ENCODE results near the gene FOLR1. TPM values are rescaled to one million over a fixed set of nuclear protein-coding genes. Genes with fewer than 3 reads are reported as not detected.

Gene FOLR1
- total RNA-seq, 1 experiment from 2014 or later: 6.1 TPM

Other genes starting within 250 kb of the FOLR1 start
- gene IL18BP, start 193.2 kb upstream of the FOLR1 start, total RNA-seq (2014; rRNA removed; shearing (Covaris generic)): 3.4 and 5.8 TPM in 2 replicates
- gene NUMA1, start 111.6 kb upstream of the FOLR1 start, total RNA-seq (2014; rRNA removed; shearing (Covaris generic)): 214 and 241 TPM in 2 replicates
- 26.4 and 33.5 TPM in 2 replicates for gene LRRC51, start 111.3 kb upstream of the FOLR1 start, total RNA-seq (2014; rRNA removed; shearing (Covaris generic))
- 143 and 161 TPM in 2 replicates for gene LAMTOR1, start 88.8 kb upstream of the FOLR1 start, total RNA-seq (2014; rRNA removed; shearing (Covaris generic))
- 0.08 TPM in 1 of 2 replicates, not detected in the other for gene TOMT, start 86.2 kb upstream of the FOLR1 start, total RNA-seq (2014; rRNA removed; shearing (Covaris generic))
- 81.1 and 85.9 TPM in 2 replicates for gene ANAPC15, start 79.4 kb upstream of the FOLR1 start, total RNA-seq (2014; rRNA removed; shearing (Covaris generic))
- not detected in 2 replicates for gene FOLR3, start 56.4 kb upstream of the FOLR1 start, total RNA-seq (2014; rRNA removed; shearing (Covaris generic))
- not detected in 2 replicates for gene FOLR2, start 24.7 kb downstream of the FOLR1 start, total RNA-seq (2014; rRNA removed; shearing (Covaris generic))
- 97.2 and 133 TPM in 2 replicates for gene INPPL1, start 32.6 kb downstream of the FOLR1 start, total RNA-seq (2014; rRNA removed; shearing (Covaris generic))
- not detected in 2 replicates for gene PHOX2A, start 52.0 kb downstream of the FOLR1 start, total RNA-seq (2014; rRNA removed; shearing (Covaris generic))
- 53.3 and 56.9 TPM in 2 replicates for gene CLPB, start 242.4 kb downstream of the FOLR1 start, total RNA-seq (2014; rRNA removed; shearing (Covaris generic))

Measured in HT-29 (cell line).